ENCODE results near the gene ZNF274.

ZNF274 gene

GRCh38 chr19:58182577-58182988 is 278 bp upstream of the ZNF274 start:
- peak overlapping the region; percentile 81 for H3K4me3 ChIP-seq (ENCODE audit: low read length)
- no peak for DNase-seq (ENCODE audit: low read depth)
- no peak for TF ChIP-seq CTCF (conservative IDR thresholded peaks at IDR 0.05; ENCODE audit: low read depth, low read length)

- no peak for TF ChIP-seq CTCF (conservative IDR thresholded peaks at IDR 0.05; ENCODE audit: low read depth, low read length)
- DNase-seq (ENCODE audit: low read depth), result no peak
- H3K4me3 ChIP-seq (ENCODE audit: low read length), result peak overlapping the region; percentile 81
Measured at GRCh38 chr19:58183817-58184215, 955 bp downstream of the ZNF274 start.

- no peak overlapping the region for H3K4me3 ChIP-seq (ENCODE audit: low read length)
- no peak for DNase-seq (ENCODE audit: low read depth)
- TF ChIP-seq CTCF (conservative IDR thresholded peaks at IDR 0.05; ENCODE audit: low read depth, low read length), result no peak
Measured at GRCh38 chr19:58196901-58197616, 14.2 kb downstream of the ZNF274 start.

- no peak for TF ChIP-seq CTCF (conservative IDR thresholded peaks at IDR 0.05; ENCODE audit: low read depth, low read length)
- peak overlapping the region; percentile 5 for H3K4me3 ChIP-seq (ENCODE audit: low read length)
- DNase-seq (ENCODE audit: low read depth), result no peak
Measured at GRCh38 chr19:58203814-58204475, 21.1 kb downstream of the ZNF274 start.

GRCh38 chr19:58204566-58204965 is 21.7 kb downstream of the ZNF274 start:
- H3K4me3 ChIP-seq (ENCODE audit: low read length), result no peak overlapping the region
- no peak for TF ChIP-seq CTCF (conservative IDR thresholded peaks at IDR 0.05; ENCODE audit: low read depth, low read length)
- no peak for DNase-seq (ENCODE audit: low read depth)

- no peak overlapping the region for H3K4me3 ChIP-seq (ENCODE audit: low read length)
- no peak for TF ChIP-seq CTCF (conservative IDR thresholded peaks at IDR 0.05; ENCODE audit: low read depth, low read length)
- no peak for DNase-seq (ENCODE audit: low read depth)
Measured at GRCh38 chr19:58209577-58209976, 26.7 kb downstream of the ZNF274 start.

Measured in retinal pigment epithelial cell (primary cell).